RPMI7951 (cell line): ENCODE data around the gene WWTR1. TPM values are rescaled to one million over a fixed set of nuclear protein-coding genes. Genes with fewer than 3 reads are reported as not detected.

ENCODE experiments used
- DNase-seq: peaks from one replicate; pipeline ENCODE4 v3.0.0-alpha.2; 2012; ENCODE audit warnings: low read depth
- total RNA-seq: library from RNA; depleted of rRNA; stranded (reverse); fragments of >200 nt; shearing (Covaris generic); gene quantifications from 2 replicates; pipeline ENCODE4 v1.2.3, GENCODE V29; 2014

Gene WWTR1
- total RNA-seq, 1 experiment from 2014 or later, result 107 TPM

GRCh38 chr3:149625795-149626194 is 32.0 kb downstream of the WWTR1 start:
- peak; percentile 56 for DNase-seq

GRCh38 chr3:149623824-149624223 is 34.0 kb downstream of the WWTR1 start:
- DNase-seq, result peak; percentile 92

GRCh38 chr3:149621218-149622005 is 36.4 kb downstream of the WWTR1 start:
- peak; percentile 94 for DNase-seq

GRCh38 chr3:149620291-149621020 is 37.4 kb downstream of the WWTR1 start:
- peak; percentile 75 for DNase-seq

GRCh38 chr3:149619136-149619535 is 38.7 kb downstream of the WWTR1 start:
- DNase-seq, result no peak

- peak; percentile 53 for DNase-seq
Observed at GRCh38 chr3:149618151-149619123, 39.4 kb downstream of the WWTR1 start.

GRCh38 chr3:149615731-149616221 is 42.0 kb downstream of the WWTR1 start:
- no peak for DNase-seq

- DNase-seq, result no peak
Observed at GRCh38 chr3:149613988-149614387, 43.8 kb downstream of the WWTR1 start.

- no peak for DNase-seq
Observed at GRCh38 chr3:149612456-149612855, 45.4 kb downstream of the WWTR1 start.

GRCh38 chr3:149611149-149611548 is 46.7 kb downstream of the WWTR1 start:
- no peak for DNase-seq

- peak; percentile 54 for DNase-seq
Observed at GRCh38 chr3:149610351-149611105, 47.3 kb downstream of the WWTR1 start.

GRCh38 chr3:149609595-149609994 is 48.2 kb downstream of the WWTR1 start:
- no peak for DNase-seq

- DNase-seq, result no peak
Observed at GRCh38 chr3:149608987-149609386, 48.8 kb downstream of the WWTR1 start.

- DNase-seq, result no peak
Observed at GRCh38 chr3:149605902-149606301, 51.9 kb downstream of the WWTR1 start.

- no peak for DNase-seq
Observed at GRCh38 chr3:149604125-149604875, 53.5 kb downstream of the WWTR1 start.

- peak; percentile 77 for DNase-seq
Observed at GRCh38 chr3:149603126-149604074, 54.4 kb downstream of the WWTR1 start.

GRCh38 chr3:149600634-149601033 is 57.2 kb downstream of the WWTR1 start:
- peak; percentile 65 for DNase-seq

GRCh38 chr3:149599236-149599635 is 58.6 kb downstream of the WWTR1 start:
- no peak for DNase-seq
